ENCODE measurements around the gene LEFTY1. TPM values are rescaled to one million over a fixed set of nuclear protein-coding genes. Genes with fewer than 3 reads are reported as not detected.

The LEFTY1 gene
- total and polyA plus RNA-seq, 2 of the 13 experiments (the other 11 are each of a cell fraction or from before 2014, with no cell fraction given), result 0.29 to 0.79 TPM

- TF ChIP-seq ZNF646 (CRISPR knock-in tag; IDR thresholded peaks at IDR 0.05), result no peak
- no peak for TF ChIP-seq RFX1 (IDR thresholded peaks at IDR 0.05)
- TF ChIP-seq ZMAT3 (CRISPR knock-in tag; conservative IDR thresholded peaks at IDR 0.05), result no peak
- TF ChIP-seq TEAD3 (CRISPR knock-in tag; optimal IDR thresholded peaks at IDR 0.05; ENCODE audit: borderline replicate concordance), result no peak
- TF ChIP-seq KDM2A (CRISPR knock-in tag; IDR thresholded peaks at IDR 0.05; ENCODE audit: borderline replicate concordance, low read depth), result no peak
- TF ChIP-seq NCOR1 (IDR thresholded peaks at IDR 0.05; ENCODE audit: borderline replicate concordance, low read length), result peak; percentile 50; the same call in 1 of the 2 replicates
- TF ChIP-seq E2F5 (CRISPR knock-in tag; conservative IDR thresholded peaks at IDR 0.05), result no peak
- TF ChIP-seq MAFG (CRISPR knock-in tag; IDR thresholded peaks at IDR 0.05), result no peak
- peak; percentile 3; the same call in 1 of the 2 replicates for TF ChIP-seq PAXIP1 (CRISPR knock-in tag; conservative IDR thresholded peaks at IDR 0.05)
- no peak for TF ChIP-seq ZNF256 (CRISPR knock-in tag; conservative IDR thresholded peaks at IDR 0.05)
- peak; percentile 56; the same call in 1 of the 3 replicates for TF ChIP-seq MXI1 (IDR thresholded peaks at IDR 0.05; ENCODE audit: borderline replicate concordance, low read depth, low read length)
- peak; percentile 55 to 60; a peak in 3 of 4 replicates for TF ChIP-seq NR2F1 (CRISPR knock-in tag; IDR thresholded peaks at IDR 0.05)
- no peak for TF ChIP-seq GLI4 (CRISPR knock-in tag; IDR thresholded peaks at IDR 0.05; ENCODE audit: borderline replicate concordance)
- TF ChIP-seq CAMTA2 (CRISPR knock-in tag; IDR thresholded peaks at IDR 0.05; ENCODE audit: borderline replicate concordance), result no peak
- TF ChIP-seq PLRG1 (conservative IDR thresholded peaks at IDR 0.05), result no peak
- no peak for TF ChIP-seq ZNF292 (CRISPR knock-in tag; IDR thresholded peaks at IDR 0.05; ENCODE audit: borderline replicate concordance, low read depth)
These were observed 2.6 kb downstream of the LEFTY1 start (continued) for GRCh38 chr1:225886159-225887029.
